ENCODE data around the gene P2RY12.

- TF ChIP-seq CTCF (conservative IDR thresholded peaks at IDR 0.05 in 1 of 2, IDR thresholded peaks at IDR 0.05 in 1 of 2; ENCODE audit: low read depth in 1 of 2, low read length in 2 of 2) (no peak), EZH2 (IDR thresholded peaks at IDR 0.05; ENCODE audit: low read length, missing control alignments) (no peak)
Observed at GRCh38 chr3:151398895-151399294, 14.3 kb upstream of the P2RY12 start.

All from fibroblast of lung (primary cell).